ENCODE data around the gene LRRK1.
"Not testable (repeated sequence)": the region's sequence is repeated elsewhere in the genome, so short reads cannot be mapped to it uniquely, and the experiment has no call there.

LRRK1 gene

DNA sequence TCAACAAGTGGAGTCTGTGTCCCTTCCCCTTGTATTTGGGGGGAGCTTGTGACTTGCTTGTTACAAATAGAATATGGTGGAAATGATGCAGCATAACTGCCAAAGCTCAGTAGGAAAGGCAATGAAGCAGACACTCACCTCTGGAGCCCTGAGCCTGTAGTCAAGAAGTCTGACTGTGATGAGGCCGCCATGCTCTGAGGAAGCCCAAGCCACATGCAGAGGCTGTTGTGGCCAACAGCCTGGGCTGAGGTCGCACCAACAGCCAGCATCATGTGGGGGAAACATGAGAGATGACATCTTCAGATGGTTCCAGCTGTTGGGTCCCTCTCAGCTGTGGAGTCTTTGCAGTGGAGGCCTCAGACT is 171.3 kb downstream of the LRRK1 start:
- no peak overlapping the region for H3K27ac ChIP-seq
- TF ChIP-seq, protein P1, sequence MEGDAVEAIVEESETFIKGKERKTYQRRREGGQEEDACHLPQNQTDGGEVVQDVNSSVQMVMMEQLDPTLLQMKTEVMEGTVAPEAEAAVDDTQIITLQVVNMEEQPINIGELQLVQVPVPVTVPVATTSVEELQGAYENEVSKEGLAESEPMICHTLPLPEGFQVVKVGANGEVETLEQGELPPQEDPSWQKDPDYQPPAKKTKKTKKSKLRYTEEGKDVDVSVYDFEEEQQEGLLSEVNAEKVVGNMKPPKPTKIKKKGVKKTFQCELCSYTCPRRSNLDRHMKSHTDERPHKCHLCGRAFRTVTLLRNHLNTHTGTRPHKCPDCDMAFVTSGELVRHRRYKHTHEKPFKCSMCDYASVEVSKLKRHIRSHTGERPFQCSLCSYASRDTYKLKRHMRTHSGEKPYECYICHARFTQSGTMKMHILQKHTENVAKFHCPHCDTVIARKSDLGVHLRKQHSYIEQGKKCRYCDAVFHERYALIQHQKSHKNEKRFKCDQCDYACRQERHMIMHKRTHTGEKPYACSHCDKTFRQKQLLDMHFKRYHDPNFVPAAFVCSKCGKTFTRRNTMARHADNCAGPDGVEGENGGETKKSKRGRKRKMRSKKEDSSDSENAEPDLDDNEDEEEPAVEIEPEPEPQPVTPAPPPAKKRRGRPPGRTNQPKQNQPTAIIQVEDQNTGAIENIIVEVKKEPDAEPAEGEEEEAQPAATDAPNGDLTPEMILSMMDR (conservative IDR thresholded peaks at IDR 0.05), result no peak

DNA sequence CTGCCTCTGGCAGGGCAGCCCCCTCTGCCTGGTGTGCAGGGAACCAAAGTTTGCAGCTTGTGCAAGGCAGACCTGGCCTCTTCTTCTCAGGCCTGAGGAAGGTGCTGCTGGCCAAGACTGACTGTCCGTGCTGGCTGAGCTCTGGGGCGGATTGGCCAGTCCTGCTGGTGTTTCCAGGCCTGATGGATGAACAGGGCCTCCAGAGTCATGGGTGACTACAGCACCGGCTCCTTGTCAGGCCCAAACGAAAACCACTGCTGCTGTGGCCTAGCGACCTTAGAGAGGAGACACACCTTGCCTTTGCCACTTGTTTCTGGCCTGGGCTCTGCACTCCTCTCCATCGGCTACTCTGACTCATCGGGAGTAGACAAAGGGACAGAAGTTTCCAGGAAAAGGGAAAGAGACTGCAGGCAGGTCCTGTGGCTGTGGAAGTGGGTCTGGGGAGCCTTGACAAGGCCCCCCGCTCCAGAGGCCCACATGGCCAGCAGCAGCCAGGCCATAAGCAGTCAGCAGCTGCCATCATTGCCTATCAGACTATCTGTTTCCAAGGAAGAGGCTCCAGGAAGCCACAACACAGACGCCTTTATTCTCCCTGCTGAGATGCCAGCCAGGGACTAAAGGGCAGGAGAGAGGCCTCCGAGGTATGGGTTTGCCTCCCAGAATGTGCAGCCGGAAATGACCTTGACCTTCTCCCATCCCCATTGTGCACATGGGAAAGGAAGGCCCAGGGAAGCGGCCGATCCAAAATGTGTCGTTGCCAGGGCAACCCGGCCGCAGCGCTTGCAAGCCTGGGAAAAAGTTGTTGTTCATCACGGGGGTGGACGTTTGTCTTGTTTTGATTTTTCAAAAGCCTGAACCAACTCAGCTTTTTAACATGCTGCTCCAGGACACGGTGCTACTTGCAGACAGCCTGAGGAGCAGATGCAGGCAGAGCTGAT is 172.2 kb downstream of the LRRK1 start:
- TF ChIP-seq, protein P1 (conservative IDR thresholded peaks at IDR 0.05), result no peak
- no peak overlapping the region for H3K27ac ChIP-seq

DNA sequence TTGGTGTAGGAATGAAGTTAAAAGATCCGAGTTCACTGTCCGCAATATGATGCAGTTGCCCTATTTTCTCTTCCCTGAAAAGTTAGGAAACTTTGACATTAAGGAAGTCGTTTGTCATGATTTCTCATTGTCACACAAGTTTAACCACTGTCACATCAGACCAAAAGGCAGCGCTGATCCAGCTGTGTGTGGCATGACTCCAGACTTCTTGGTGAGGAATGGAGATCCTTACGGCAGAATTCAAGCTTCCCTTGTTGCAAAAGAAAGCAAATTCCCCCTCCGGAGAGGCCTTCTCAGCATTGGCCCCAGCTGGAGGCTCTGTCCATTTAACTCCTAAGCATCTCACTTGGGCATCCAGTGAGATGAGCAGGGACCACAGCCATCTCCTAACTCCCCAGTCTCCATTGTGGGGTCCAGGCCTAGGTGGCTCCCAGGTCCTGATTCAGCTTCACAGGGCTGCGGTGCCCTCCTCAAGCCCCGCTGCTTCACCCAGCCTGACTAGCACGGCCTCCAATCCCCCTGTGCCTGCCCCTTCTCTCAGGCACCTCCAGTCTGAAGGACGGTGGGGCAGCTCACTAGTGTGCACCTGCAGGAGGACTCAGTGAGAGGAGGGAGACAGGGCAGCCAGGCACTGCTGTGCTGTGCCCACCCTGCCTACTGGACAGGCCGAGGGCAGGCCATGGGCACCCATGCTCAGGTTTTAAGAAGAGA is 173.2 kb downstream of the LRRK1 start:
- TF ChIP-seq, protein P1 (conservative IDR thresholded peaks at IDR 0.05), result no peak
- no peak overlapping the region for H3K27ac ChIP-seq

DNA sequence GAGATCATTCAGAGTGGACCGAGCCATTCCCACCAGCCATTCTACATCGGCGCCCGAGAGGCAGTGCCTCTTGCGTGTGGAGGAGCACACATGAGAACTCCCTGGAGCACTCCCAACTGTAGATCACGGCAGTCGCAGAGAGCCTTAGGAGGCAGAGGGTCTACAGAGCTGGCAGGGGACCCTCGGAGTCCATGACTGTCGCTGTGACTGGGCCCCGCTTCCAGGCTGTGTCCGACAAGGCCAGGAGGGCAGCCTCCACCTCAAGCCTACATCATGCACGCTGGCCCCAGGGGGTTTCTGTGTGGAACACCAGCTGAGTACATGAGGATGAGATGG is 173.7 kb downstream of the LRRK1 start:
- no peak overlapping the region for H3K27ac ChIP-seq
- TF ChIP-seq, protein P1 (conservative IDR thresholded peaks at IDR 0.05), result no peak

DNA sequence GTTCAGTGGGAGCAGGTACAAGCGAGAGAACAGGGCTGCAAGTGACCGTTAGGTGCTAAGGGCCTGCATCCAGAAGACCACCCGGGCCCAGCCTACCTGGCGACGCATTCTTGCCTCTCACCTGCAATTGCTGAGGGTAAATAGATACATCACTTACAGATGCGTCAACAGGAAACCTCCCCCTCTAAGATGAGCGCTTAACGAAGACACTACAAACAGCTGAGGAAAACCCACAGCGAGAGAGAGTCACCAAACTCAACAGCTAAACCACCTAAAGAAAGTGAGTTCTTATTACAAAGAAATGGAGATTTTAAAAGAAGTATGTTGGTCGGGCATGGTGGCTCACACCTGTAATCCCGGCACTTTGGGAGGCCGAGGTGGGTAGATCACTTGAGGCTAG is 174.8 kb downstream of the LRRK1 start:
- H3K27ac ChIP-seq, result no peak overlapping the region
- TF ChIP-seq, protein P1 (conservative IDR thresholded peaks at IDR 0.05), result no peak

DNA sequence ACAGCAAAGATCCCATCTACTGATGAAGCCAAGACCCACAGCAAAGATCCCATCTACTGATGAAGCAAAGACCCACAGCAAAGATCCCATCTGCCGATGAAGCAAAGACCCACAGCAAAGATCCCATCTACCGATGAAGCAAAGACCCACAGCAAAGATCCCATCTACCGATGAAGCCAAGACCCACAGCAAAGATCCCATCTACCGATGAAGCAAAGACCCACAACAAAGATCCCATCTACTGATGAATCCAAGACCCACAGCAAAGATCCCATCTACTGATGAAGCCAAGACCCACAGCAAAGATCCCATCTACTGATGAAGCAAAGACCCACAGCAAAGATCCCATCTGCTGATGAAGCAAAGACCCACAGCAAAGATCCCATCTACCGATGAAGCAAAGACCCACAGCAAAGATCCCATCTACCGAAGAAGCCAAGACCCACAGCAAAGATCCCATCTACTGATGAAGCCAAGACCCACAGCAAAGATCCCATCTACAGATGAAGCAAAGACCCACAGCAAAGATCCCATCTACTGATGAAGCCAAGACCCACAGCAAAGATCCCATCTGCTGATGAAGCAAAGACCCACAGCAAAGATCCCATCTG is 176.7 kb downstream of the LRRK1 start:
- not testable (repeated sequence) for H3K27ac ChIP-seq

DNA sequence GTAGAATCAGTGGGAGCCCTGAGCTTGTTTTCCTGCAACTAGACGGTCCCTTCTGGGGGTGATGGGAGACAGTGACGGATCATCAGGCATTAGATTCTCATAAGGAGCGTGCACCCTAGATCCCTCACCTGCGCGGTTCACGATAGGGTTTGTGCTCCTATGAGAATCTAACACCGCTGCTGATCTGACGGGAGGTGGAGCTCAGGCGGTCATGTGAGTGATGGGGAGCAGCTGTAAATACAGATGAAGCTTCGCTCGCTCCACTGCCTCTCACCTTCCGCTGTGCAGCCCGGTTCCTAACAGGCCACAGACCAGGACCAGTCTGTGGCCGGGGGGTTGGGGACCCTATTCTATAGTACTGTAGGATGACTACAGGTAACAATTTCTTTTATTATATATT is 178.0 kb downstream of the LRRK1 start:
- TF ChIP-seq, protein P1 (conservative IDR thresholded peaks at IDR 0.05), result no peak
- no peak overlapping the region for H3K27ac ChIP-seq

Measured in VCaP (cell line).